ENCODE results near the gene NAPEPLD. TPM values are rescaled to one million over a fixed set of nuclear protein-coding genes. Genes with fewer than 3 reads are reported as not detected.
"Not testable (repeated sequence)": the region's sequence is repeated elsewhere in the genome, so short reads cannot be mapped to it uniquely, and the experiment has no call there.

NAPEPLD gene
- total and polyA plus RNA-seq, 12 donors: 2.5 to 24.4 (median 16.2) TPM

GRCh38 chr7:103162641-103163040 lies 13.7 kb upstream of the NAPEPLD start:
- 72 to 84% (median 81%) methylated on average over 2 of the region's 2 CpGs for WGBS, 4 donors
- not testable (repeated sequence) for H3K27me3 ChIP-seq; H3K36me3 ChIP-seq (replicated peaks in 1 of 2)

GRCh38 chr7:103161998-103162616 lies 13.2 kb upstream of the NAPEPLD start:
- DNase-seq; intact Hi-C loops (cut with DNase I); H3K27ac ChIP-seq; H3K4me3 ChIP-seq; H3K9me3 ChIP-seq (replicated peaks in 1 of 3); H3K4me1 ChIP-seq (replicated peaks in 1 of 2); H3K27me3 ChIP-seq; H3K36me3 ChIP-seq (replicated peaks in 1 of 2): not testable (repeated sequence)
- WGBS, 4 donors: 87 to 90% (median 88%) methylated on average over 3 of the region's 3 CpGs

More at GRCh38 chr7:103162641-103163040, 13.7 kb upstream of the NAPEPLD start:
- H3K27ac ChIP-seq; intact Hi-C loops (cut with DNase I); H3K4me1 ChIP-seq (replicated peaks in 1 of 2); H3K4me3 ChIP-seq; DNase-seq; H3K9me3 ChIP-seq (replicated peaks in 1 of 3): not testable (repeated sequence)

GRCh38 chr7:103159072-103159471 lies 10.2 kb upstream of the NAPEPLD start:
- H3K27me3 ChIP-seq; H3K4me1 ChIP-seq (replicated peaks in 1 of 2); H3K27ac ChIP-seq; H3K4me3 ChIP-seq; H3K9me3 ChIP-seq (replicated peaks in 1 of 3); DNase-seq; H3K36me3 ChIP-seq (replicated peaks in 1 of 2); intact Hi-C loops (cut with DNase I): not testable (repeated sequence)
- 68 to 87% (median 78%) methylated on average over 1 of the region's 1 CpG for WGBS, 4 donors

- H3K9me3 ChIP-seq (replicated peaks in 1 of 3); H3K27me3 ChIP-seq; H3K4me1 ChIP-seq (replicated peaks in 1 of 2); H3K4me3 ChIP-seq; intact Hi-C loops (cut with DNase I); H3K36me3 ChIP-seq (replicated peaks in 1 of 2); DNase-seq; H3K27ac ChIP-seq: not testable (repeated sequence)
- WGBS, 4 donors: 78 to 93% (median 92%) methylated on average over 8 of the region's 8 CpGs
Observed at GRCh38 chr7:103155331-103156024, 6.6 kb upstream of the NAPEPLD start.

DNA sequence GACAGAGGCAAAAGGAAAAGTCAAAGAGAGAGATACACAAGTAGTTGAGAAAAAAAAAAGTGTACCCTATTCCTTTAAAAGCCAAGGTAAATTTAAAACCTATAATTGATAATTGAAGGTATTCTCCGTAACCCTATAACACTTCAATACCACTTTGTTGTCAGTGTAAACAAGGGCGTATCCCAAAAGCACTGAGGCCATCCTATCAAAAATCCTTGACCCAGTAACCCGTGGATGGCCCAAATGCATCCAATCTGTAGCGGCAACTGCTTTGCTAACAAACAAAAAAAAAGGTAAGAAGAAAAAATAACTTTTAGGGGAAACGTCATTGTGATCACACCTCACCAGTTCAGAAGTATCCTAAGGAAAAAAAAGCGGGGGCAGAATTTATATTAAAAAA lies 5.1 kb upstream of the NAPEPLD start:
- no peak for DNase-seq
- Histone ChIP-seq H3K4me3 (no peak overlapping the region), H3K36me3 (replicated peaks in 1 of 2) (no peaks in the 10 kb centered on the region), H3K9me3 (replicated peaks in 1 of 3) (no peaks in the 10 kb centered on the region), H3K27me3 (no peaks in the 10 kb centered on the region), H3K4me1 (replicated peaks in 1 of 2) (no peaks in the 10 kb centered on the region), H3K27ac (no peak overlapping the region)
- no peak for TF ChIP-seq POLR2A (IDR thresholded peaks at IDR 0.05)
- TF ChIP-seq, protein P1, sequence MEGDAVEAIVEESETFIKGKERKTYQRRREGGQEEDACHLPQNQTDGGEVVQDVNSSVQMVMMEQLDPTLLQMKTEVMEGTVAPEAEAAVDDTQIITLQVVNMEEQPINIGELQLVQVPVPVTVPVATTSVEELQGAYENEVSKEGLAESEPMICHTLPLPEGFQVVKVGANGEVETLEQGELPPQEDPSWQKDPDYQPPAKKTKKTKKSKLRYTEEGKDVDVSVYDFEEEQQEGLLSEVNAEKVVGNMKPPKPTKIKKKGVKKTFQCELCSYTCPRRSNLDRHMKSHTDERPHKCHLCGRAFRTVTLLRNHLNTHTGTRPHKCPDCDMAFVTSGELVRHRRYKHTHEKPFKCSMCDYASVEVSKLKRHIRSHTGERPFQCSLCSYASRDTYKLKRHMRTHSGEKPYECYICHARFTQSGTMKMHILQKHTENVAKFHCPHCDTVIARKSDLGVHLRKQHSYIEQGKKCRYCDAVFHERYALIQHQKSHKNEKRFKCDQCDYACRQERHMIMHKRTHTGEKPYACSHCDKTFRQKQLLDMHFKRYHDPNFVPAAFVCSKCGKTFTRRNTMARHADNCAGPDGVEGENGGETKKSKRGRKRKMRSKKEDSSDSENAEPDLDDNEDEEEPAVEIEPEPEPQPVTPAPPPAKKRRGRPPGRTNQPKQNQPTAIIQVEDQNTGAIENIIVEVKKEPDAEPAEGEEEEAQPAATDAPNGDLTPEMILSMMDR (IDR thresholded peaks at IDR 0.05): no peak
- intact Hi-C loops (cut with DNase I): no loop called here
- 66 to 76% (median 73%) methylated on average over 6 of the region's 6 CpGs for WGBS, 4 donors

DNA sequence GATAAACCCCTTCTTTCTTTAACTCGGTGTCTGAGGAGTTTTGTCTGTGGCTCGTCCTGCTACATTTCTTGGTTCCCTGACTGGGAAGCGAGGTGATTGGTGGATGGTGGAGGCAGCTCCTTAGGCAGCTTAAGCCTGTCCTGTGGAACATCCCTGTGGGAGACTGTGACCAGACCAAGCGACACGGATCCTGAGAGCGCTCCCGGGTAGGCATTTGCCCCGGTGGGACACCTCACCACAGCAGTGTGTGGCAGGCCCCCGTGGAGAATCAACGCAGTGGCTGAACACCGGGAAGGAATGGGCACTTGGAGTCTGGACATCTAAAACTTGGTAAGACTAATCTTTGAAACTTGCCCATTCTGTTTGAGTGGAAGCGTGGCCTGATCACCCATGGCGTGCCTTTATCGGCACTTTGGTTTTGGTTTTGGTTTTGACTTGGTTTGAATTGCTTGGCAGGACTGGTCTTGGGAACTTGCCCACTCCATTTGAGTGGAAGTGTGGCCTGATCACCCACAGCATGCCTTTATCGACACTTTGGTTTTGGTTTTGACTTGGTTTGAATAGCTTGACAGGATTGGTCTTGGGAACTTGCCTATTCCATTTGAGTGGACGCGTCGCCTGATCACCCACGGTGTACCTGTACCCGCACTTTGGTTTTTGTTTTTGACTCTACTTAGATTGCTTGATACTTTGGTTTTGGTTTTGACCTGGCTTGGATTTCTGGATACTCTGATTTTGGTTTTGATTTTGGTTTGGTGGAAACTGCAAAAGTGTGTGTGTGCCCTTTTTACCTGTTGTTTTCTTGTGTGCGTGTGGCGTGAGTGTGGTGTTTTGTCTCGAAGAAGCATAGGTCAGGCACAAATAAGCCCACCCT lies 4.1 kb upstream of the NAPEPLD start:
- intact Hi-C loops (cut with DNase I); DNase-seq; H3K27me3 ChIP-seq; H3K4me3 ChIP-seq; H3K36me3 ChIP-seq (replicated peaks in 1 of 2); H3K9me3 ChIP-seq (replicated peaks in 1 of 3); H3K27ac ChIP-seq; H3K4me1 ChIP-seq (replicated peaks in 1 of 2): not testable (repeated sequence)
- WGBS, 4 donors: 91 to 98% (median 97%) methylated on average over 15 to 23 of the region's 23 CpGs

GRCh38 chr7:103151993-103152676 lies 3.2 kb upstream of the NAPEPLD start:
- H3K9me3 ChIP-seq (replicated peaks in 1 of 3); H3K27me3 ChIP-seq; intact Hi-C loops (cut with DNase I); H3K4me3 ChIP-seq; DNase-seq; H3K36me3 ChIP-seq (replicated peaks in 1 of 2); H3K27ac ChIP-seq; H3K4me1 ChIP-seq (replicated peaks in 1 of 2): not testable (repeated sequence)
- WGBS, 4 donors: 91 to 95% (median 94%) methylated on average over 8 of the region's 8 CpGs
